A549 (cell line): ENCODE measurements around the gene ADAMTSL3. TPM values are rescaled to one million over a fixed set of nuclear protein-coding genes. Genes with fewer than 3 reads are reported as not detected.

Source experiments
- ATAC-seq, 2 experiments: fragments of 200-7000 bp in 1 of 2; fragments of >200 bp in 1 of 2; cut with Nextera tagmentation in 1 of 2; cut with Tn5 transposase in 1 of 2; 3 replicates each; pipeline versions ENCODE4 v1.8.0 to v1.9.1; 2018 to 2020; ENCODE audit warnings: mild to moderate bottlenecking in 1 of 2, moderate library complexity in 1 of 2
- CTCF ChIA-PET: fragments of 300-600 bp; sonication (Branson Sonifier 250); formaldehyde crosslinking; extraction: SDS; loops from one replicate; lab custom pipeline; 2021; ENCODE audit warnings: antibody characterized with exemption, inconsistent platforms; lab: Yijun Ruan, JAX
- POLR2A ChIA-PET: fragments of 350-600 bp; formaldehyde crosslinking; extraction: SDS; loops from one replicate; lab custom pipeline; 2021; ENCODE audit warnings: antibody characterized with exemption, inconsistent platforms; lab: Yijun Ruan, JAX
- DNase-seq, 2 experiments: peaks; one replicate each; pipeline versions ENCODE4 v3.0.0 to v3.0.0-alpha.2; 2011 to 2016; ENCODE audit warnings: low read depth in 1 of 2, low spot score in 1 of 2
- FAIRE-seq: peaks from 2 replicates; lab custom pipeline; 2011; peaks lifted over from hg19 to GRCh38; lab: Jason Lieb, UNC
- H3K27ac ChIP-seq, 2 experiments: fragments of >200 bp; sonication (Bioruptor Twin); formaldehyde crosslinking; 3 replicates each; pipeline ENCODE4 v1.5.1; 2016 to 2017
- H3K4me1 ChIP-seq: fragments of >200 bp; sonication (Bioruptor Twin); formaldehyde crosslinking; 3 replicates; pipeline ENCODE4 v1.6.1; 2016
- H3K4me2 ChIP-seq: fragments of >200 bp; sonication (Bioruptor Twin); formaldehyde crosslinking; 3 replicates; pipeline ENCODE4 v1.6.1; 2016
- H3K4me3 ChIP-seq: fragments of >200 bp; sonication (Bioruptor Twin); formaldehyde crosslinking; 3 replicates; pipeline ENCODE4 v1.5.1; 2016
- H3K9me3 ChIP-seq: fragments of >200 bp; sonication (Bioruptor Twin); formaldehyde crosslinking; 3 replicates; pipeline ENCODE4 v1.6.1; 2016
- E2F6 ChIP-seq: IDR thresholded peaks from 2 replicates; pipeline ENCODE4 v1.6.1; 2012; ENCODE audit warnings: low read depth, borderline replicate concordance
- ESRRA ChIP-seq: fragments of 150-350 bp; IDR thresholded peaks from 2 replicates; pipeline ENCODE4 v1.6.1; 2014; ENCODE audit warnings: mild to moderate bottlenecking, low read length, borderline replicate concordance
- HDAC2 ChIP-seq: fragments of 200-600 bp; sonication (generic); IDR thresholded peaks from 2 replicates; pipeline ENCODE4 v1.6.1; 2016
- HES2 ChIP-seq: fragments of >200 bp; sonication (Bioruptor Twin); formaldehyde crosslinking; IDR thresholded peaks from 2 replicates; pipeline ENCODE4 v1.6.1; 2016
- HOXB13 ChIP-seq: fragments of 250-450 bp; sonication (Bioruptor Pico); IDR thresholded peaks from 2 replicates; pipeline ENCODE4 v1.5.0; 2020; ENCODE audit warnings: low read depth, mild to moderate bottlenecking, moderate library complexity
- HOXB5 ChIP-seq: fragments of 250-450 bp; sonication (Bioruptor Pico); IDR thresholded peaks from 2 replicates; pipeline ENCODE4 v1.5.0; 2020; ENCODE audit warnings: mild to moderate bottlenecking, moderate library complexity
- MAFK ChIP-seq: fragments of 450-650 bp; IDR thresholded peaks from 2 replicates; pipeline ENCODE4 v1.6.1; 2014; ENCODE audit not compliant: partially characterized antibody
- MAZ ChIP-seq: fragments of 150-350 bp; IDR thresholded peaks from 2 replicates; pipeline ENCODE4 v1.6.1; 2014; ENCODE audit warnings: antibody characterized with exemption, low read depth, low read length, borderline replicate concordance
- MYC ChIP-seq: IDR thresholded peaks from 2 replicates; pipeline ENCODE4 v1.6.1; 2012; ENCODE audit warnings: mild to moderate bottlenecking, inconsistent platforms, low read length, improper control_type of control experiment, borderline replicate concordance
- NFE2L2 ChIP-seq: fragments of 150-350 bp; conservative IDR thresholded peaks from 2 replicates; pipeline ENCODE4 v1.6.1; 2014; ENCODE audit warnings: low read length
- POLR2AphosphoS2 ChIP-seq: conservative IDR thresholded peaks from 2 replicates; pipeline ENCODE4 v1.6.1; 2012; ENCODE audit warnings: low read length, improper control_type of control experiment, inconsistent platforms
- RCOR1 ChIP-seq: fragments of 150-350 bp; IDR thresholded peaks from 2 replicates; pipeline ENCODE4 v1.6.1; 2014; ENCODE audit warnings: antibody characterized with exemption, low read length, low read depth
- REST ChIP-seq: fragments of 200-600 bp; sonication (generic); IDR thresholded peaks from 2 replicates; pipeline ENCODE4 v1.6.1; 2016; ENCODE audit warnings: antibody characterized with exemption, mild to moderate bottlenecking, moderate library complexity
- TFCP2L1 ChIP-seq: fragments of 250-450 bp; sonication (Bioruptor Pico); IDR thresholded peaks from 2 replicates; pipeline ENCODE4 v1.5.0; 2021; ENCODE audit warnings: mild to moderate bottlenecking
- TP53 ChIP-seq: fragments of 250-450 bp; sonication (Bioruptor Pico); IDR thresholded peaks from 2 replicates; pipeline ENCODE4 v1.5.0; 2021; ENCODE audit warnings: mild to moderate bottlenecking, moderate library complexity
- ZFP36 ChIP-seq: fragments of 450-650 bp; IDR thresholded peaks from 2 replicates; pipeline ENCODE4 v1.6.1; 2014; ENCODE audit warnings: borderline replicate concordance; ENCODE audit not compliant: partially characterized antibody
- ZSCAN20 ChIP-seq: fragments of 250-450 bp; sonication (Bioruptor Pico); IDR thresholded peaks from 2 replicates; pipeline ENCODE4 v1.8.0; 2022; ENCODE audit warnings: mild to moderate bottlenecking, moderate library complexity
- WGBS: methylation state at CpG from one replicate; pipeline ENCODE4 v1.1.6; 2017; ENCODE audit errors: missing lambda C conversion rate; 5-methylcytosine and 5-hydroxymethylcytosine counted together
- polyA minus RNA-seq: library from RNA; depleted of rRNA, polyadenylated mRNA; stranded (reverse); fragments of >200 nt; gene quantifications from 2 replicates; pipeline ENCODE4 v1.2.3, GENCODE V29; 2011; rRNA and poly(A)+ RNA removed
- polyA plus RNA-seq, 4 experiments: library from polyadenylated mRNA; depleted of rRNA in 3 of 4; stranded (reverse); fragments of >200 nt; fragmentation: RNase III in 1 of 4; extraction: RNeasy Plus Mini Kit Qiagen cat#74134 plus additional on column Dnase treatment in 1 of 4; gene quantifications; 2 replicates in 3 of 4; 3 replicates in 1 of 4; pipeline ENCODE4 v1.2.3, GENCODE V29; 2011 to 2017
- TF ChIP-seq, protein P1 (sequence below): fragments of 150-350 bp; IDR thresholded peaks from 2 replicates; pipeline ENCODE4 v1.6.1; 2014; ENCODE audit warnings: low read depth, mild to moderate bottlenecking, low read length
- TF ChIP-seq, protein P2 (sequence below): fragments of 250-450 bp; sonication (Bioruptor Pico); IDR thresholded peaks from 2 replicates; pipeline ENCODE4 v1.5.0; 2021; ENCODE audit warnings: mild to moderate bottlenecking, moderate library complexity, borderline replicate concordance
- TF ChIP-seq, protein P3 (sequence below): IDR thresholded peaks from 2 replicates; pipeline ENCODE4 v1.6.1; 2012

Gene ADAMTSL3, protein sequence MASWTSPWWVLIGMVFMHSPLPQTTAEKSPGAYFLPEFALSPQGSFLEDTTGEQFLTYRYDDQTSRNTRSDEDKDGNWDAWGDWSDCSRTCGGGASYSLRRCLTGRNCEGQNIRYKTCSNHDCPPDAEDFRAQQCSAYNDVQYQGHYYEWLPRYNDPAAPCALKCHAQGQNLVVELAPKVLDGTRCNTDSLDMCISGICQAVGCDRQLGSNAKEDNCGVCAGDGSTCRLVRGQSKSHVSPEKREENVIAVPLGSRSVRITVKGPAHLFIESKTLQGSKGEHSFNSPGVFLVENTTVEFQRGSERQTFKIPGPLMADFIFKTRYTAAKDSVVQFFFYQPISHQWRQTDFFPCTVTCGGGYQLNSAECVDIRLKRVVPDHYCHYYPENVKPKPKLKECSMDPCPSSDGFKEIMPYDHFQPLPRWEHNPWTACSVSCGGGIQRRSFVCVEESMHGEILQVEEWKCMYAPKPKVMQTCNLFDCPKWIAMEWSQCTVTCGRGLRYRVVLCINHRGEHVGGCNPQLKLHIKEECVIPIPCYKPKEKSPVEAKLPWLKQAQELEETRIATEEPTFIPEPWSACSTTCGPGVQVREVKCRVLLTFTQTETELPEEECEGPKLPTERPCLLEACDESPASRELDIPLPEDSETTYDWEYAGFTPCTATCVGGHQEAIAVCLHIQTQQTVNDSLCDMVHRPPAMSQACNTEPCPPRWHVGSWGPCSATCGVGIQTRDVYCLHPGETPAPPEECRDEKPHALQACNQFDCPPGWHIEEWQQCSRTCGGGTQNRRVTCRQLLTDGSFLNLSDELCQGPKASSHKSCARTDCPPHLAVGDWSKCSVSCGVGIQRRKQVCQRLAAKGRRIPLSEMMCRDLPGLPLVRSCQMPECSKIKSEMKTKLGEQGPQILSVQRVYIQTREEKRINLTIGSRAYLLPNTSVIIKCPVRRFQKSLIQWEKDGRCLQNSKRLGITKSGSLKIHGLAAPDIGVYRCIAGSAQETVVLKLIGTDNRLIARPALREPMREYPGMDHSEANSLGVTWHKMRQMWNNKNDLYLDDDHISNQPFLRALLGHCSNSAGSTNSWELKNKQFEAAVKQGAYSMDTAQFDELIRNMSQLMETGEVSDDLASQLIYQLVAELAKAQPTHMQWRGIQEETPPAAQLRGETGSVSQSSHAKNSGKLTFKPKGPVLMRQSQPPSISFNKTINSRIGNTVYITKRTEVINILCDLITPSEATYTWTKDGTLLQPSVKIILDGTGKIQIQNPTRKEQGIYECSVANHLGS (N-terminal part only)
- 0.25 and 0.52 TPM in 2 replicates for polyA plus RNA-seq (2011; rRNA removed)
- polyA plus RNA-seq (2012; cell fraction: cytosol; rRNA removed), result 0.03 and 0.12 TPM in 2 replicates
- polyA plus RNA-seq (2012; cell fraction: nucleus; rRNA removed), result 0.04 and 0.12 TPM in 2 replicates
- polyA plus RNA-seq (2017; fragmentation: RNase III; extraction: RNeasy Plus Mini Kit Qiagen cat#74134 plus additional on column Dnase treatment), result 0.22 to 0.58 TPM (median 0.51 TPM) in 3 replicates
- polyA minus RNA-seq, result 0.34 and 0.83 TPM in 2 replicates

DNA sequence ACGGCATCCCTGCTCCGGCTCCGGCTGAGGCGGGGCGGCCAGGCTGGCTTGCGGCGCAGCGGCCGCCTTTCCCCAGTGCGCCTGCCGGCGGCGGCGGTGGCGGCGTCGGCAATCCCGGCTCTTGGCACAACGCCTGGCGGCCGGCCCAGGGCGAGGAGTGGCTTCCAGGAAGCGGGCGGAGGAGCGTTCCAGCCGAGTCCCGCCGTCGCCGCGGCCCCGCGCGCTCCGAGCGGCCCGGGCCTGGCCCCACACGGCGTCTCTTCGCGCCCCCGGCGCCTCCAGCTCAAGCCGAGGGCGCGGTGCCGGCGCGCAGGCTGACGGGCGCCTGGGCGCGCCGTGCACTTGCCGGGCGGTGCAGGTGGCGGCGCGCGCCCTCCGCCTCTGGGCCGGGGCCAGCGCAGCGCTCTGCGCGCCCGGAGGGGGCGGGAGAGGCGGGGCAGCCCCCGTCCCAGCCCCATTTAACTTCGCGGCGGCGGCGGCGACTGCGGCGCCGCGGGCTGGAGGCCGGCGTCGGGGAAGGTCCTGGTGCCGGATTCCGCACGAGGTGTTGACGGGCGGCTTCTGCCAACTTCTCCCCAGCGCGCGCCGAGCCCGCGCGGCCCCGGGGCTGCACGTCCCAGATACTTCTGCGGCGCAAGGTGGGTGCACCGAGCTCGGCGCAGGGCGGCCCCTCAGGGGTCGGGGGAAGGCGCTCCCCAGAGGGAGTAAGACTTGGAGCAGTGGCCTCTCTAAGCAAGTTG is at the start of gene ADAMTSL3:
ADAMTSL3 (plus strand) TSS at position 485 of the 740 bp plus-strand sequence. CDS start 1,639 bp downstream, outside the sequence.
- Histone ChIP-seq H3K27ac (peak within 1 kb of the TSS in 1 of 2 experiments; percentile 66; a peak in 3 of 6 replicates), H3K4me2 (peak within 1 kb of the TSS; percentile 84), H3K4me3 (peak within 1 kb of the TSS; percentile 40), H3K9me3 (no peaks in the 10 kb centered on the region), H3K4me1 (peaks cover 16% of the 10 kb centered on the region; the same call in 2 of the 3 replicates)
- CTCF ChIA-PET, result no interaction called here
- POLR2A ChIA-PET, result no interaction called here
- ATAC-seq (peak; percentile 65 to 71), FAIRE-seq (no peak), DNase-seq (peak; percentile 43 to 49)
- WGBS, result 73% methylated on average over 6 of the region's 105 CpGs
- TF ChIP-seq ZSCAN20 (CRISPR knock-in tag), result no peak
- TF ChIP-seq HOXB5 (CRISPR knock-in tag), result no peak
- no peak for TF ChIP-seq HES2
- TF ChIP-seq TP53 (CRISPR knock-in tag), result no peak
- no peak for TF ChIP-seq MAFK
- no peak for TF ChIP-seq ESRRA
- no peak for TF ChIP-seq RCOR1
- no peak for TF ChIP-seq MAZ
- TF ChIP-seq, protein P1, sequence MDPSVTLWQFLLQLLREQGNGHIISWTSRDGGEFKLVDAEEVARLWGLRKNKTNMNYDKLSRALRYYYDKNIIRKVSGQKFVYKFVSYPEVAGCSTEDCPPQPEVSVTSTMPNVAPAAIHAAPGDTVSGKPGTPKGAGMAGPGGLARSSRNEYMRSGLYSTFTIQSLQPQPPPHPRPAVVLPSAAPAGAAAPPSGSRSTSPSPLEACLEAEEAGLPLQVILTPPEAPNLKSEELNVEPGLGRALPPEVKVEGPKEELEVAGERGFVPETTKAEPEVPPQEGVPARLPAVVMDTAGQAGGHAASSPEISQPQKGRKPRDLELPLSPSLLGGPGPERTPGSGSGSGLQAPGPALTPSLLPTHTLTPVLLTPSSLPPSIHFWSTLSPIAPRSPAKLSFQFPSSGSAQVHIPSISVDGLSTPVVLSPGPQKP, result no peak
- TF ChIP-seq HOXB13, result no peak
- TF ChIP-seq NFE2L2, result no peak
- TF ChIP-seq, protein P2, sequence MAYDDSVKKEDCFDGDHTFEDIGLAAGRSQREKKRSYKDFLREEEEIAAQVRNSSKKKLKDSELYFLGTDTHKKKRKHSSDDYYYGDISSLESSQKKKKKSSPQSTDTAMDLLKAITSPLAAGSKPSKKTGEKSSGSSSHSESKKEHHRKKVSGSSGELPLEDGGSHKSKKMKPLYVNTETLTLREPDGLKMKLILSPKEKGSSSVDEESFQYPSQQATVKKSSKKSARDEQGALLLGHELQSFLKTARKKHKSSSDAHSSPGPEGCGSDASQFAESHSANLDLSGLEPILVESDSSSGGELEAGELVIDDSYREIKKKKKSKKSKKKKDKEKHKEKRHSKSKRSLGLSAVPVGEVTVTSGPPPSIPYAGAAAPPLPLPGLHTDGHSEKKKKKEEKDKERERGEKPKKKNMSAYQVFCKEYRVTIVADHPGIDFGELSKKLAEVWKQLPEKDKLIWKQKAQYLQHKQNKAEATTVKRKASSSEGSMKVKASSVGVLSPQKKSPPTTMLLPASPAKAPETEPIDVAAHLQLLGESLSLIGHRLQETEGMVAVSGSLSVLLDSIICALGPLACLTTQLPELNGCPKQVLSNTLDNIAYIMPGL (CRISPR knock-in tag), result no peak

- no peak for DNase-seq
- POLR2A ChIA-PET, result no interaction called here
- 12% methylated on average over 1 of the region's 1 CpG for WGBS
- CTCF ChIA-PET, result interaction anchor here (1.0 kb wide), 1 partner anchor 12 kb away, joined by 3 read pairs; no protein-coding TSS in a partner anchor
- H3K27ac ChIP-seq, result no peak overlapping the region
- H3K9me3 ChIP-seq, result no peaks in the 10 kb centered on the region
- no peak for FAIRE-seq
- no peaks in the 10 kb centered on the region for H3K4me1 ChIP-seq
- H3K4me3 ChIP-seq, result no peak overlapping the region
- no peak for ATAC-seq
- H3K4me2 ChIP-seq, result no peak overlapping the region
- TF ChIP-seq POLR2AphosphoS2 (no peak), MAZ (no peak), ZFP36 (no peak), HDAC2 (no peak), TFCP2L1 (CRISPR knock-in tag) (no peak), MAFK (no peak), MYC (no peak), HOXB13 (no peak), E2F6 (no peak), REST (no peak)
- TF ChIP-seq, protein P3, sequence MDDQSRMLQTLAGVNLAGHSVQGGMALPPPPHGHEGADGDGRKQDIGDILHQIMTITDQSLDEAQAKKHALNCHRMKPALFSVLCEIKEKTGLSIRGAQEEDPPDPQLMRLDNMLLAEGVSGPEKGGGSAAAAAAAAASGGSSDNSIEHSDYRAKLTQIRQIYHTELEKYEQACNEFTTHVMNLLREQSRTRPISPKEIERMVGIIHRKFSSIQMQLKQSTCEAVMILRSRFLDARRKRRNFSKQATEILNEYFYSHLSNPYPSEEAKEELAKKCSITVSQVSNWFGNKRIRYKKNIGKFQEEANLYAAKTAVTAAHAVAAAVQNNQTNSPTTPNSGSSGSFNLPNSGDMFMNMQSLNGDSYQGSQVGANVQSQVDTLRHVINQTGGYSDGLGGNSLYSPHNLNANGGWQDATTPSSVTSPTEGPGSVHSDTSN, result no peak
These were observed 49.4 kb upstream of the ADAMTSL3 start for GRCh38 chr15:83604549-83604948.
